Inferior parietal cortex (tissue), 1 donor: ENCODE measurements around the gene IL33.

ENCODE experiments used
- DNase-seq: peaks from one replicate; pipeline ENCODE4 v3.0.0-alpha.2; 2016; ENCODE audit errors: extremely low spot score

Gene IL33

DNA sequence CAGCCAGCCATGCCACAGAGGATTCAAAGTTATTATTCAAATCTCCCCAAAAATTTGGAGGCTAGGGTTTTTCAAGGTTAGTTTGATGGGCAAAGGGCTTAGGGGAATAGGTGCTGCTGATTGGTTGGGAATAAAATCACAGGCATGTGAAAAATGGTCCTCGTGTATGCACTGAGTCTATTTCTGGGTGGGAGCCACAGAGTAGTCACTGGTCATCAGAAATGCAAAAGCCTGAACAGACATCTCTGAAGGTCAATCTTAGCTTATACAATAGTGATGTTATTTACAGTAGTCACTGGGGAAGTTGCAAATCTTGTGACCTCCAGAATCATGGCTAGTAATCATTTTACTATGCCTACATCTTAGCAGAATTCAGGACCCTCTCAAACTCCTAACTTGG lies 1.3 kb downstream of the IL33 start:
- no peak for DNase-seq

GRCh38 chr9:6218099-6218502 lies 2.5 kb downstream of the IL33 start:
- DNase-seq: no peak

DNA sequence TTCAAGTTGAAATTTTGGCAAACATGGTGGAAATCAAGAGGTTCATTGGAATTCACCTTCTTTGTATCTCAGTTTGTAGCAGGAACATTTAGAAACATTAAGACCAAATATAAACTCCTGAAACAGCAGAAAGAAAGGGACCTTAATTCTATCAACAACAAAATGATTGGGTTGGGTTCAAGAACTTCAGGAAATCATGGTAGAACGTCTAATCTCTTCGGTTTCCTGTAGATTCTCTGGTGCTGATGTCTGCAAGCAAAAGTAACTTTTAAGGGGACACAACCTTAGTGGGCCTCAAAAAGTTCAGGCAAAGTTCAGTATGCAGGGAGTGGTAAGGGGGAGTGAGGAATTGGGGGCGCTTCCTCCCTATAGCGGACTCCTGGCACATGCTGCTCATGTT lies 3.4 kb downstream of the IL33 start:
- DNase-seq: no peak

DNA sequence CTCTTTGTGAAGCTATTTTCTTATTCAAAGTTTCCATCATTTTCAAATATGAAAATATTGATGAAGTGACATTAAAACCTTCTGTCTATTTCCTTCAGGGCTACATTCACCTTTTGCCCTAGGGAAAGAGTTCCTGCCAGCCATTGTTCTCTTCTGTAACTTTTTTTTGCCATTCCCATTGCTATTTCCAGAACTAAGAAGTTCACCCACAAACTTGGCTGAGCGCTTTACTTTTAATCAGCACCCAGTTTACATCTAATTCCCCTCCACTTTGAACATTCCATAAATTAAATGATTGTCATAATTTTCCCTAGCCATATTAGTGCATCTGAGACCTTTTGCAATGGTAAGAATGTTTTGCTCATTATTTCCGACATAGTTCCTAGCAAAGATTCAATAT lies 4.4 kb downstream of the IL33 start:
- no peak for DNase-seq

GRCh38 chr9:6224393-6225154 lies 9.0 kb downstream of the IL33 start:
- DNase-seq: no peak

DNA sequence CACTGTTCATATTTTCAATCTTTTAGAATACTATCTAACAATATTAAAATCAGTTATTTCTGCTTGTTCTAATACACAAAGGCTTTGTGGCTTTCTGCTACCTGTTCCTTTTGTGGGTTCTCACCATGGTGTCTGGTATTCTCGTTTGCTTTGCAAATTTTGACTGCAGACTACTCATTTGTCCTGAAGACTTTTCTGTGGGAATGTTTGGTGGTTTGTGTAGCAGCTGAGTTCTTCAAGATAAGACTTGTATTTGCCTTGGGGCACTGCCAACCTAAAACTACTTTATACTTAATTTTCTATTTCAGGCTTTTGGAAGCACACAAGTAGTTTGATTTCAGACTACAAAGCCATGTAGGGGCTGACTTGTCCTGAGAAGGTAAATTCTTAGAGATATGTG lies 11.1 kb downstream of the IL33 start:
- no peak for DNase-seq

DNA sequence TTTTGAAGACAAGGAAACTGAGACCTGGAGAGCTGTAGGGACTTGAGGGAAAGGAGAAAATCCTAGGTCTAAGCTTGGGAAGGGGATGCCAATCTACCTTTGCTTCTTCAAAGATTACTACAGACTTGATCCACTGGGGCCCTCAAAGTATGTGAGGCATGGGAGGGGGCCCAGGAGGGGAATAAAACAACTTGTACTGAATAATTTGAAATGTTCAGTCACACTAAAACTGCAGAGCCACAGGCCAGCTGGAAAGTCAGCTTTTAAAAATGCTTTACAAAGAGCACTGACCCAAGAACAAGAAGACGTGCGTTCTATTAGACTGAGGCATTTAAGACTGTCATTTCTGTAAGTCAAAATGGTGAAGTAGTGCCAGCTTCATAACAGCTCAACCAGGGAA lies 13.6 kb downstream of the IL33 start:
- DNase-seq: no peak

DNA sequence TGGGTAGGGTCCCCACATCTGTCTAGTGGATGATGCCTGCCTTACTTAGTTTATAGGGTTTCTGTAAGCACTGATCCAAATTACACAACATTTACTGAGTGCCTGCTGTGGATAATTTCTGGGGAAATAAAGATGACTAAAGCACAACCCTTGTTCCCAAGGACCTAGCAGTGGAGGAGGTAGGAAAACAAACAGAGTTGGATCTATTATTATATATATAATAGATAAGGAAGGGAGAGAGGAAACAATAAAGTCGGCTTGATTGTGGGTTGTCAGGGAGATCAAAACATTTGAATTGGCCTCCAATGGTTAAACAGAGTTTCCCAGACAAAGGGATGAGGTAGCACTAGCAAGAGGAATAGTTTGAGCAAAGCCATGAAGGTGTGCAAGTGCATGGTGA lies 14.0 kb downstream of the IL33 start:
- no peak for DNase-seq

GRCh38 chr9:6230037-6230780 lies 14.6 kb downstream of the IL33 start:
- no peak for DNase-seq

DNA sequence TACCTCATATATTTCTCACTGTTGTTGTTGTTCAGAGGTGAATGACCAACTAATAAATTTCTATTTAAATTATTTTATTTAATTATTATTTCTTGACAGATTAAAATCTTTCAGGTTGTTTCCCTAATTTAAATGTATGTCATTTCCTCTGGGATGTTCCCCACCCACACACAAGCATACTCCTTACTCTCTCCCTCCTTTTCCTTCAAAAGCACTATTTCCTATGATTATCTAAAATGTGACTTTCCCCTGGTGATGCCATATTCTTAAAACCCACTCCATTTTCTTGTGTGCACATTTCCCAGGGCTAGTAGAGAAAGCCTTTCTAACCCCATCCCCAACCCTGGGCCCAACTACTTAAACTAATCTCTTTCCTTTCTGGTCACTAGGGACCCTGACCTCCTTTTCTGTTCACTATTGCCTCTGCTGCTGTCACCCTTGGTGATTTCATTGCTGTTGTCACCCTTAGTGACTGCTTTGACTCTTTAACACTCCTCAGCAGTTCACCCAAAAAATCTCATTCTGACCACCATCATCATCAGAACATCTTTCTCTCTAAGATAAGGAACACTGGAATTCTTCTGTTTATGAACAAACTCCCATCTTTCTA lies 16.8 kb downstream of the IL33 start:
- no peak for DNase-seq

GRCh38 chr9:6234014-6234413 lies 18.4 kb downstream of the IL33 start:
- DNase-seq: no peak

GRCh38 chr9:6237267-6237666 lies 21.7 kb downstream of the IL33 start:
- no peak for DNase-seq

DNA sequence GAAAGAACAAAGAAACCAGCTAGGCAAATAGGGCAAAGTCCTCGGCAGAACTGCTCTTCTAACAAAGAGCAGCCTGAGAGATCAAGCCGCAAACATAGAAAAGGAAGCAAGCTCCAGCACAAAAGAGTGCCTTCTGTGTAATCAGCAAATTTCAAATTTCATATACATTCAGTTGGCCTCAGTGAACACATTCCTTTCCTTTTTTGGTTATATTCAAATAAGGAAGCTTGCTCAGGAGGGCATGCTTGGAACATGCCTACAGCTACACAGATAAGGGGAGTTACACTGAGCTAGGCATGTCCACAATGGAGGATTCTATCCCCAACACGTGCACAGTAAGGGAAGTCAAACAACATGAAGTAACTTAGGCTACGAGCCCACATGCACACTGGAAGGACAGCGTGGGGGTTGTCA lies 23.4 kb downstream of the IL33 start:
- DNase-seq: no peak

DNA sequence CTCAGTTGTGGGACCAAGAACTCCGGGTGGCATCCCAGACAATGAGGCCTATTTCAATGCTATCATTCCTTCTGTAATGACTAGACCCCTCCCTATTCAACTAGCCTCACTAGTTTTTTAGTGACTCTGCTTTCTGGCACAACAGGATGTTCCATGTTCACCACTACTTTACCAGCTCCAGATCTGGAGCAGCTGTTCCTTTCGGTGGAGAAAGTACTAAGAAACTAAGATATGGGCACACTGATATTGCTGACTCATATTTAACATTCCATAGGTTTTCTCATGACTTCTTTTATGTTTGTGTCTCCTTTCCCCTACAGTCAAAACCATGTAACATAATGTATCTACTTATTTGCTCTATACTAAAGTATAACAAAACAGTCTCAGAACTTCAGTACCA lies 24.1 kb downstream of the IL33 start:
- no peak for DNase-seq

GRCh38 chr9:6243746-6244145 lies 28.1 kb downstream of the IL33 start:
- no peak for DNase-seq

DNA sequence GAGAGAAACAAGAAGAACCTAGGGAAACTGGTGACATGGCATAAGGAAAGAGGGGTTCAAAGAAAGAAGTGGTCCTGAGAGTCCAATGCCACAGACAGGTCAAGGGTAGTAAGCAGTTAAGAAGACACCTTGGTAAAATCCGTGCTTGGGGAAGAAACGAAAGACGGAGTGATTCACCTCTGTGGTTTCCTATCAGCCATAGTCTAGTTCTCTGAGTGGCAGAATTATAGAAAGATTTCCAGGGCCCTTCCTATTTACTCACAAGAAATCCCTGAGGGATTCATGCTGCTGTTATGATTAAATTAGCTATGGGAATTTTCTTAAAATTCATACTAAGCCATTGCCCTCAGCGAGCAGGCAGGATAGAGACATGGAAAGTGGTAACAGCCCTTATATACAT lies 31.7 kb downstream of the IL33 start:
- DNase-seq: no peak

DNA sequence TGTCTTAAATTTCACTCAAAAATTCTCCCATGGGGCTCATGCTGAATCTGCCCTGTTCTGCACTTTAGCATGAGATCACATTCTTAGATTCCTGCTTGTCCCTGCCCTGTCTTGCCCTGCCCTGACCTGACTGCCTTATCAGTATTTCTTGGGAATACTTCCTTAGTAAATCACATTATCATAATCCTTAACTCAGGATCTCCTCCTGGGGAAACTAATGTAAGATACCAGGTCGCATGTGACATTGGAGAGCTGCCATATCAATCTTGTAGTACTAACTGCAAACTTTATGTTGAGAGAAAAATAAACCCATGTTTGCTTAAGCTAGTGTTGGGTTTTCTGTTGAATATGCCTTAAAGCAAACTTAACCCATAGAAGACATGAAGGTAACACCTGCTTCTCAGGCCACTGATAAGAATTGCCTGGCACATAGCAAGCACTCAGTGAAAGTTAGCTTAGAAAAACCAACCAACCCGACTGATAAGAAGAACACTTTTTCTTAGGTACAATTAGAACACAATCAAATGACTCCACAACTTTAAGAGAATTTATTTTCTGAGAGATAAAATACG lies 53.3 kb downstream of the IL33 start:
- DNase-seq: no peak

DNA sequence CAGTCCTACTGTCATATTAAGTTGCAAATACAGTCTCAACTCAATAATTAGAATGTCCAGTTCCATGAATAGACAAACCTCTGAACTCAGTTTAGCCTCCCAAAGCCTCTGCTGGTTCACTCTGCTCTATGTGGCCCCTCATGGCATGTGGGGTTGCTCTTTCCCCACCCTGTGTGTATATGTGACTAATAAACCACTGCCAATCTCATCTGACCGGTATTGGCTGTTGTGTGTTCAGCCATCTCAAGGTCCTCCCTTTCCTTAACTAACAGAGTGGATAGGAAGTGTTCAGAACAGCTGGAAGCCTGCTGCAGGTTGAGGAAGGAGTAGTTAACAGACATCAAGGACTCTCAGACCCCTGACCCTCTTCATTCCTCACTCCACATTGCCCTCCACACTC lies 55.3 kb downstream of the IL33 start:
- DNase-seq: no peak

DNA sequence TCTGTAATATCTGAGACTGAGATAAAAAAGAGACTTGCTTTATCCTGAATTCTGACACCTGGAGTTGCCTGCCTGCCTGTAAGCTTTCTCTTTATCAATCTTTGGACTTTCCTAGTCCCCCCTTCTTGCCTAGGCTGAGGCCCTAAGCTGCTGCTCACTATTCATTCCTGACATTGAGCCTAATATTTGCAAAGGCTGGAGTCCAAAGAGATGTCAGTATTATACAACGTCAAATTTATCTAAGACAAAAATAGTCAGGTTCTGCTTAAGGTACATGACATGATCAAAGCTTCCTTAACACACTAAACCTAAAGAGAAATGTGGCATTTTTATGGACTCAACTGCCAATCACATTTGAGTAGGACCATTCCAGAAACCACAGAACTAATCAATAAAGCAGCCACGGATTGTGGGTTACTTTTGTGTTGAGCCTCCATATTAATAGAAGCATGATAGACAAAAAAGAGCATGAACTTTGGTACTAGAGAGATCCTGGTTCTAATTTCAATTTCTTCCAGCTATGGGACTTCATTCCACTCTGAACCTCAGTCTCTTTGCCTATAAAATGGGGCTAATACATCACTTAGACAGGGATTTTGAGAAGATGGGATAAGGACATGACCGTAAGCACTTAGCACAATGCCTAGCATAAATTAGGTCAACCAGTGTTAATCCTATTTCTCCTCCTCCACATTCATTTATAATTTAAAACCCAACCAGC lies 56.1 kb downstream of the IL33 start:
- no peak for DNase-seq

GRCh38 chr9:6272229-6272598 lies 56.6 kb downstream of the IL33 start:
- DNase-seq: no peak

DNA sequence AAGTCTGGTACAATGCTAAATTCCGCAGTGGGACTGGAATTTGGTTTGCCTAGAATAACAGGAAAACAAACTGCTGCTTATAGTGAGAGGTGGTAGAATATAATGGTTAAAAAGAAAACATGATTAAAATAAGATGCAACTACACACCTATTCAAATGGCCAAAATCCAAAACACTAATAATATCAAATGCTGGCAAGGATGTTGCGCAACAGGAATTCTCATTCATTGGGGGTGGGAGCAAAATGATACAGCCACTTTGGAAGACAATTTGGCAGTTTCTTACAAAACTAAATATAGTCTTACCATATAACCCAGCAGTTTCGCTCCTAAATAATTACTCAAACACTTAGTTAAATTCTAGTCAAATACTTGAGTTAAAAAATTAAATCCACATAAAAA lies 61.8 kb downstream of the IL33 start:
- DNase-seq: no peak

- no peak for DNase-seq
Observed at GRCh38 chr9:6301858-6302257, 86.3 kb downstream of the IL33 start.
